ENCODE results near the gene IL4I1.

DNA sequence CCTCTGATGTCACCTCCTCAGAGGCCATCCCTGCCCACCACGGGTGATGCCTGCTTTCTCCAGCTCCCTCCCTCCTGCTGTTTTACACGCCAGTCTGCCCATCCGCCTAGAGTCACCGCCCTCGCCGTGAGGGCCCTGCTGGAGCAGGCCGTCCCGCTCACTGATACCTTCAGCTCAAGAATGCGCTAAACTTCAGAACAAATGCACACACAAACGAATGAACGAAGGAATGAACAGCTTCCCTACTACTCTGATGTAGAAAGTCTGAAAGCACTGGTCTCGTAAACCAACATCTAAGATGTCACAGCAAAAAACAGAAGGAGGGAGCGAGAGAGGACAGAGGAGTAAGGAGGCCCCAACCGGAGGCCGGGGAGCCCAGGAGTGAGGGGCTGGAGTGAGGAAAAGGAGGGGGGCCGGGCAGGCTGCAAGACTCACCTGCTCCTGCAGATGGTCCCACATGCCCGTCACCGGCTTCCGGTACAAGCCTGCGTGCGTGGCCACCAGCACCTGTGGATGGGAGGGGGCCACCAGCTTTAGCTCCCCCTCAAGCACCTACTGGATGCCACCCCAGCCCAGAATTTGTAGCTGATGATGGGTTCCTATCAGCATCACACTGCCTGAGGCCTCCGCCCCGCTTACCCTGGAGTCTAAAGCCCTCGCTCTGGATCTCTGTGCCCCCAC, 33.3 kb downstream of the IL4I1 start:
- no peak for TF ChIP-seq EGR1 (IDR thresholded peaks at IDR 0.05)
- TF ChIP-seq TEAD4 (IDR thresholded peaks at IDR 0.05) = no peak
- no peak for TF ChIP-seq TAF1 (IDR thresholded peaks at IDR 0.05; ENCODE audit: low read depth)
- no peak for TF ChIP-seq RAD21 (IDR thresholded peaks at IDR 0.05; ENCODE audit: low read depth)
- TF ChIP-seq FOXM1 (IDR thresholded peaks at IDR 0.05; ENCODE audit: borderline replicate concordance, low read depth) = no peak
- no peak for TF ChIP-seq CEBPB (IDR thresholded peaks at IDR 0.05)
- TF ChIP-seq, protein P1, sequence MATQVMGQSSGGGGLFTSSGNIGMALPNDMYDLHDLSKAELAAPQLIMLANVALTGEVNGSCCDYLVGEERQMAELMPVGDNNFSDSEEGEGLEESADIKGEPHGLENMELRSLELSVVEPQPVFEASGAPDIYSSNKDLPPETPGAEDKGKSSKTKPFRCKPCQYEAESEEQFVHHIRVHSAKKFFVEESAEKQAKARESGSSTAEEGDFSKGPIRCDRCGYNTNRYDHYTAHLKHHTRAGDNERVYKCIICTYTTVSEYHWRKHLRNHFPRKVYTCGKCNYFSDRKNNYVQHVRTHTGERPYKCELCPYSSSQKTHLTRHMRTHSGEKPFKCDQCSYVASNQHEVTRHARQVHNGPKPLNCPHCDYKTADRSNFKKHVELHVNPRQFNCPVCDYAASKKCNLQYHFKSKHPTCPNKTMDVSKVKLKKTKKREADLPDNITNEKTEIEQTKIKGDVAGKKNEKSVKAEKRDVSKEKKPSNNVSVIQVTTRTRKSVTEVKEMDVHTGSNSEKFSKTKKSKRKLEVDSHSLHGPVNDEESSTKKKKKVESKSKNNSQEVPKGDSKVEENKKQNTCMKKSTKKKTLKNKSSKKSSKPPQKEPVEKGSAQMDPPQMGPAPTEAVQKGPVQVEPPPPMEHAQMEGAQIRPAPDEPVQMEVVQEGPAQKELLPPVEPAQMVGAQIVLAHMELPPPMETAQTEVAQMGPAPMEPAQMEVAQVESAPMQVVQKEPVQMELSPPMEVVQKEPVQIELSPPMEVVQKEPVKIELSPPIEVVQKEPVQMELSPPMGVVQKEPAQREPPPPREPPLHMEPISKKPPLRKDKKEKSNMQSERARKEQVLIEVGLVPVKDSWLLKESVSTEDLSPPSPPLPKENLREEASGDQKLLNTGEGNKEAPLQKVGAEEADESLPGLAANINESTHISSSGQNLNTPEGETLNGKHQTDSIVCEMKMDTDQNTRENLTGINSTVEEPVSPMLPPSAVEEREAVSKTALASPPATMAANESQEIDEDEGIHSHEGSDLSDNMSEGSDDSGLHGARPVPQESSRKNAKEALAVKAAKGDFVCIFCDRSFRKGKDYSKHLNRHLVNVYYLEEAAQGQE (IDR thresholded peaks at IDR 0.05; ENCODE audit: low read depth) = no peak
- no peak for TF ChIP-seq NFIC (IDR thresholded peaks at IDR 0.05)

Data from Ishikawa (cell line).